Neural progenitor cell (in vitro differentiated cells): Measurements from ENCODE around the gene PPM1G. TPM values are rescaled to one million over a fixed set of nuclear protein-coding genes. Genes with fewer than 3 reads are reported as not detected.

Experiments used
- DNase-seq: peaks from one replicate; pipeline ENCODE4 v3.0.0-alpha.2; 2016; ENCODE audit warnings: low spot score
- H2AFZ ChIP-seq: fragments of 200-600 bp; sonication (generic); replicated peaks from 2 replicates; pipeline ENCODE4 v1.6.1; 2016; ENCODE audit warnings: antibody characterized with exemption
- H3F3A ChIP-seq: fragments of 200-600 bp; sonication (generic); 2 replicates; pipeline ENCODE4 v1.6.1; 2016; ENCODE audit warnings: antibody characterized with exemption, low read depth
- H3K27ac ChIP-seq: fragments of 200-600 bp; sonication (generic); 2 replicates; pipeline ENCODE4 v1.5.1; 2016; ENCODE audit warnings: mild to moderate bottlenecking
- H3K27me3 ChIP-seq: fragments of 200-600 bp; sonication (generic); 2 replicates; pipeline ENCODE4 v1.6.1; 2016; ENCODE audit warnings: mild to moderate bottlenecking, moderate library complexity
- H3K36me3 ChIP-seq: fragments of 200-600 bp; sonication (generic); 2 replicates; pipeline ENCODE4 v1.5.1; 2016
- H3K4me1 ChIP-seq: fragments of 200-600 bp; sonication (generic); 2 replicates; pipeline ENCODE4 v1.6.1; 2016; ENCODE audit warnings: mixed run types
- H3K4me2 ChIP-seq: fragments of 200-600 bp; sonication (generic); 2 replicates; pipeline ENCODE4 v1.6.1; 2016
- H3K4me3 ChIP-seq: fragments of 200-600 bp; sonication (generic); 2 replicates; pipeline ENCODE4 v1.5.1; 2016
- H3K79me2 ChIP-seq: fragments of 200-600 bp; sonication (generic); 2 replicates; pipeline ENCODE4 v1.6.1; 2016; ENCODE audit warnings: low read depth
- H3K9ac ChIP-seq: fragments of 200-600 bp; sonication (generic); 2 replicates; pipeline ENCODE4 v1.6.1; 2016
- H3K9me3 ChIP-seq: fragments of 200-600 bp; sonication (generic); 2 replicates; pipeline ENCODE4 v1.5.1; 2016; ENCODE audit warnings: low read depth
- H4K20me1 ChIP-seq: fragments of 200-600 bp; sonication (generic); 2 replicates; pipeline ENCODE4 v1.6.1; 2016; ENCODE audit warnings: low read depth
- H3K27ac Mint-ChIP-seq: 3 replicates; pipeline ENCODE4 v1.8.0; 2021; ENCODE audit warnings: mixed read lengths
- H3K27me3 Mint-ChIP-seq: 2 replicates; pipeline ENCODE4 v1.8.0; 2022; ENCODE audit warnings: low read depth, mild to moderate bottlenecking, inconsistent platforms, moderate library complexity, mixed read lengths; ENCODE audit not compliant: insufficient read depth
- H3K36me3 Mint-ChIP-seq: 3 replicates; pipeline ENCODE4 v1.8.0; 2021; ENCODE audit warnings: mixed read lengths
- H3K4me1 Mint-ChIP-seq: 3 replicates; pipeline ENCODE4 v1.8.0; 2021; ENCODE audit warnings: mixed read lengths
- H3K4me3 Mint-ChIP-seq: 3 replicates; pipeline ENCODE4 v1.8.0; 2021; ENCODE audit warnings: mild to moderate bottlenecking, moderate library complexity, mixed read lengths
- H3K9me3 Mint-ChIP-seq: 3 replicates; pipeline ENCODE4 v1.8.0; 2020; ENCODE audit warnings: mixed read lengths
- EZH2 ChIP-seq: fragments of 200-600 bp; sonication (generic); IDR thresholded peaks from 2 replicates; pipeline ENCODE4 v1.6.1; 2017; ENCODE audit warnings: antibody characterized with exemption, mild to moderate bottlenecking, moderate library complexity
- EZH2phosphoT487 ChIP-seq: fragments of 200-600 bp; sonication (generic); IDR thresholded peaks from 2 replicates; pipeline ENCODE4 v1.6.1; 2017; ENCODE audit warnings: antibody characterized with exemption
- total RNA-seq: library from RNA; depleted of rRNA; stranded (reverse); fragments of >200 nt; gene quantifications from 2 replicates; pipeline ENCODE4 v1.2.3, GENCODE V29; 2015; ENCODE audit warnings: low replicate concordance
- TF ChIP-seq, protein P1 (sequence below): fragments of 200-600 bp; sonication (generic); IDR thresholded peaks from 2 replicates; pipeline ENCODE4 v1.5.1; 2017; ENCODE audit warnings: antibody characterized with exemption, mild to moderate bottlenecking

The PPM1G gene
- total RNA-seq, 1 donor from 2014 or later = 114 TPM

DNA sequence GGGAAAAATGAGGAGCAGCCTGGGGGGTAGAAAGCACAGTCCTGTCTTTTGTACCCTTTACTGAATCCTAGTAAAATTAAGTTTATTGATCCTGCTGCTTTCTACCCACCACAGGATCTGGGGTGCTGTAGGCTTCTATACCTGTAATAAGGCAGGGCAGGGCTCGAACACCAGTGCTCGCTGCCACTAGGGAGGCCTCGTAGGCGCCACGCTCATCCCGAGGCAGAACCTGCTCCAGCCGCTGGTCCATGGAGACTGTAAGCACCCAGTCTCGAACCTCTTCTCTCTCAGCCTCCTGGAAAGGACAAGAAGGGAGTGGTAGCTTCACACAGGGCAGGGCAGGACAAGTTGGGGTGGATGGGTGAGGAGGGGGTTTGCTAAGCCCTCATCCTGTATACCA, 35.8 kb upstream of the PPM1G start:
- Mint-ChIP-seq H3K27me3 (peaks cover 4% of the 10 kb centered on the region), H3K9me3 (no peaks in the 10 kb centered on the region), H3K36me3 (peaks cover 33% of the 10 kb centered on the region), H3K27ac (peak overlapping the region; percentile 25), H3K4me1 (peaks cover 9% of the 10 kb centered on the region), H3K4me3 (no peak overlapping the region)
- Histone ChIP-seq H3K36me3 (no peaks in the 10 kb centered on the region), H2AFZ (no peak overlapping the region), H3F3A (peaks cover 32% of the 10 kb centered on the region), H4K20me1 (peaks cover 9% of the 10 kb centered on the region), H3K9ac (no peak overlapping the region), H3K4me1 (peaks cover 7% of the 10 kb centered on the region), H3K9me3 (no peaks in the 10 kb centered on the region), H3K79me2 (no peaks in the 10 kb centered on the region), H3K4me2 (no peak overlapping the region), H3K4me3 (no peak overlapping the region), H3K27ac (no peak overlapping the region), H3K27me3 (no peaks in the 10 kb centered on the region)
- TF ChIP-seq EZH2 (no peak), EZH2phosphoT487 (no peak)
- TF ChIP-seq, protein P1, sequence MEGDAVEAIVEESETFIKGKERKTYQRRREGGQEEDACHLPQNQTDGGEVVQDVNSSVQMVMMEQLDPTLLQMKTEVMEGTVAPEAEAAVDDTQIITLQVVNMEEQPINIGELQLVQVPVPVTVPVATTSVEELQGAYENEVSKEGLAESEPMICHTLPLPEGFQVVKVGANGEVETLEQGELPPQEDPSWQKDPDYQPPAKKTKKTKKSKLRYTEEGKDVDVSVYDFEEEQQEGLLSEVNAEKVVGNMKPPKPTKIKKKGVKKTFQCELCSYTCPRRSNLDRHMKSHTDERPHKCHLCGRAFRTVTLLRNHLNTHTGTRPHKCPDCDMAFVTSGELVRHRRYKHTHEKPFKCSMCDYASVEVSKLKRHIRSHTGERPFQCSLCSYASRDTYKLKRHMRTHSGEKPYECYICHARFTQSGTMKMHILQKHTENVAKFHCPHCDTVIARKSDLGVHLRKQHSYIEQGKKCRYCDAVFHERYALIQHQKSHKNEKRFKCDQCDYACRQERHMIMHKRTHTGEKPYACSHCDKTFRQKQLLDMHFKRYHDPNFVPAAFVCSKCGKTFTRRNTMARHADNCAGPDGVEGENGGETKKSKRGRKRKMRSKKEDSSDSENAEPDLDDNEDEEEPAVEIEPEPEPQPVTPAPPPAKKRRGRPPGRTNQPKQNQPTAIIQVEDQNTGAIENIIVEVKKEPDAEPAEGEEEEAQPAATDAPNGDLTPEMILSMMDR = no peak
- no peak for DNase-seq

DNA sequence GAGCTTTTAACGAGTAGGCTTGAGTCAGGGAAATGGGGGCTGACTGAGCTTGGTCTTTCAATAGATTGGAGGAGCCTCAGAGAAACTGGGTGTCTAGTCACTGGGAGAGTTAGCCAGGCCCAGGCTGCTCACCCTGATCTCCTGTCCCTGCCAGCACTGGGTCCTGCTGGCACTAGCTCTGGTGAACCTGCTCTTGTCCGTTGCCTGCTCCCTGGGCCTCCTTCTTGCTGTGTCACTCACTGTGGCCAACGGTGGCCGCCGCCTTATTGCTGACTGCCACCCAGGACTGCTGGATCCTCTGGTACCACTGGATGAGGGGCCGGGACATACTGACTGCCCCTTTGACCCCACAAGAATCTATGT, 33.5 kb upstream of the PPM1G start:
- DNase-seq = no peak
- Histone ChIP-seq H3K4me3 (peak overlapping the region; percentile 57), H3K4me1 (peaks cover 7% of the 10 kb centered on the region), H4K20me1 (peaks cover 9% of the 10 kb centered on the region), H2AFZ (no peak overlapping the region), H3K36me3 (no peaks in the 10 kb centered on the region), H3K27ac (no peak overlapping the region), H3K79me2 (no peaks in the 10 kb centered on the region), H3K9me3 (no peaks in the 10 kb centered on the region), H3F3A (peaks cover 34% of the 10 kb centered on the region), H3K4me2 (peak overlapping the region; percentile 89), H3K9ac (no peak overlapping the region), H3K27me3 (no peaks in the 10 kb centered on the region)
- Mint-ChIP-seq H3K36me3 (peaks cover 37% of the 10 kb centered on the region), H3K9me3 (no peaks in the 10 kb centered on the region), H3K4me3 (no peak overlapping the region), H3K27ac (peak overlapping the region; percentile 4), H3K27me3 (peaks cover 4% of the 10 kb centered on the region), H3K4me1 (peaks cover 9% of the 10 kb centered on the region)
- TF ChIP-seq EZH2phosphoT487 = no peak
- TF ChIP-seq, protein P1 = no peak
- no peak for TF ChIP-seq EZH2

DNA sequence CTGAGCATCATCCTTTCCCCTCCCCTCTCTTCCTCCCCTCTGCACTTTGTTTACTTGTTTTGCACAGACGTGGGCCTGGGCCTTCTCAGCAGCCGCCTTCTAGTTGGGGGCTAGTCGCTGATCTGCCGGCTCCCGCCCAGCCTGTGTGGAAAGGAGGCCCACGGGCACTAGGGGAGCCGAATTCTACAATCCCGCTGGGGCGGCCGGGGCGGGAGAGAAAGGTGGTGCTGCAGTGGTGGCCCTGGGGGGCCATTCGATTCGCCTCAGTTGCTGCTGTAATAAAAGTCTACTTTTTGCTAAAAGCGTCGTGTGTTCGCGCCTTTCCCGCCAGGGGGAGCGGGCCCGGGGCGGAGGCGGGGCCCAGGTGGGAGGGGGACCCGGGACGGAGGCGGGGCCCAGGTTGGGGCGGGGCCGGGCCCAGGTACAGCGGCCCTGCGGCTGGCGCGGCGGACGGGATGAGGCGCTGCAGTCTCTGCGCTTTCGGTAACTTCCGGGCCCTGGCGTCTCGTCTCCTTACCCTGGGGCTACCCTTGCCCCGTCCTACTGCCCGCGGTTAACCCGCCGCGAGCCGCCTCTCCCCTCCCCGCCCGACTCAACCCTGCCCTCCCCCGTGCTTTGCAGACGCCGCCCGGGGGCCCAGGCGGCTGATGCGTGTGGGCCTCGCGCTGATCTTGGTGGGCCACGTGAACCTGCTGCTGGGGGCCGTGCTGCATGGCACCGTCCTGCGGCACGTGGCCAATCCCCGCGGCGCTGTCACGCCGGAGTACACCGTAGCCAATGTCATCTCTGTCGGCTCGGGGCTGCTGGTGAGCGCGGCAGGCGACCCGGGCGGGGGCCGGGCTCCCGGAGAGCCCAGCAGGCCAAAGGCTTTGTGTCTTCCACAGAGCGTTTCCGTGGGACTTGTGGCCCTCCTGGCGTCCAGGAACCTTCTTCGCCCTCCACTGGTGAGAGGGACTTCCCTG, 32.8 kb upstream of the PPM1G start, which contains the start of gene KRTCAP3:
Gene KRTCAP3 (plus strand): TSS at position 424 of the 962 bp plus-strand sequence. CDS start 32 bp downstream, at position 456.
- Mint-ChIP-seq H3K27ac (peak within 1 kb of the TSS; percentile 30), H3K27me3 (peaks cover 4% of the 10 kb centered on the region), H3K9me3 (no peaks in the 10 kb centered on the region), H3K4me1 (peaks cover 9% of the 10 kb centered on the region), H3K4me3 (peak within 1 kb of the TSS; percentile 11), H3K36me3 (peaks cover 32% of the 10 kb centered on the region)
- Histone ChIP-seq H3K9ac (no peak within 1 kb of the TSS), H3K27ac (no peak within 1 kb of the TSS), H3K27me3 (no peaks in the 10 kb centered on the region), H3K9me3 (no peaks in the 10 kb centered on the region), H2AFZ (peak within 1 kb of the TSS; percentile 59), H3K4me3 (peak within 1 kb of the TSS; percentile 57), H4K20me1 (peaks cover 9% of the 10 kb centered on the region), H3F3A (peaks cover 34% of the 10 kb centered on the region), H3K4me1 (peaks cover 7% of the 10 kb centered on the region), H3K36me3 (no peaks in the 10 kb centered on the region), H3K79me2 (no peaks in the 10 kb centered on the region), H3K4me2 (peak within 1 kb of the TSS; percentile 89)
- DNase-seq = peak; percentile 93
- no peak for TF ChIP-seq EZH2
- TF ChIP-seq, protein P1 = peak; percentile 72
